Gastroesophageal sphincter (tissue), 4 donors: ENCODE measurements around the gene HES3. TPM values are rescaled to one million over a fixed set of nuclear protein-coding genes. Genes with fewer than 3 reads are reported as not detected.

Source experiments
- ATAC-seq: fragments of 150-250 bp; one replicate; pipeline ENCODE4 v1.9.1; 2016; ENCODE audit warnings: mild to moderate bottlenecking, moderate library complexity
- H3K27ac ChIP-seq, 4 donors: fragments of 200-600 bp; sonication (generic) in 3 of 4; 1 replicate in 3 of 4; 2 replicates in 1 of 4; pipeline ENCODE4 v1.5.1; 2016 to 2019
- H3K27me3 ChIP-seq: fragments of 200-600 bp; sonication (generic); one replicate; pipeline ENCODE4 v1.5.1; 2019
- H3K36me3 ChIP-seq, 2 donors: fragments of 200-600 bp; sonication (generic); one replicate each; pipeline ENCODE4 v1.5.1; 2019; ENCODE audit warnings: control low read depth in 1 of 2
- H3K4me1 ChIP-seq, 3 donors: fragments of 200-600 bp; sonication (generic); 1 replicate in 2 of 3; 2 replicates in 1 of 3; pipeline ENCODE4 v1.5.1; 2016 to 2019; ENCODE audit warnings: control low read depth in 2 of 3
- H3K4me3 ChIP-seq, 2 donors: fragments of 200-600 bp; sonication (generic); one replicate each; pipeline ENCODE4 v1.5.1; 2019; ENCODE audit warnings: mild to moderate bottlenecking in 1 of 2, moderate library complexity in 1 of 2
- H3K9me3 ChIP-seq, 3 donors: fragments of 200-600 bp; sonication (generic); one replicate each; pipeline ENCODE4 v1.5.1; 2017 to 2019; ENCODE audit warnings: control low read depth in 2 of 3
- CTCF ChIP-seq, 4 experiments: fragments of 200-600 bp in 2 of 4; fragments of 450-650 bp in 2 of 4; sonication (generic) in 1 of 4; IDR thresholded peaks; one replicate each; pipeline ENCODE4 v1.5.1; 2017 to 2019; ENCODE audit warnings: antibody characterized with exemption in 4 of 4, mild to moderate bottlenecking in 2 of 4, moderate library complexity in 2 of 4
- EP300 ChIP-seq: sonication (generic); formaldehyde crosslinking; IDR thresholded peaks from one replicate; pipeline ENCODE4 v1.6.1; 2017; ENCODE audit warnings: antibody characterized with exemption, mild to moderate bottlenecking
- POLR2A ChIP-seq, 2 donors: fragments of 450-650 bp; IDR thresholded peaks; one replicate each; pipeline ENCODE4 v1.6.1; 2017; ENCODE audit warnings: antibody characterized with exemption in 2 of 2, mild to moderate bottlenecking in 2 of 2, moderate library complexity in 1 of 2
- POLR2AphosphoS5 ChIP-seq: sonication (generic); formaldehyde crosslinking; IDR thresholded peaks from one replicate; pipeline ENCODE4 v1.6.1; 2017; ENCODE audit warnings: antibody characterized with exemption
- WGBS, 2 donors: methylation state at CpG; one replicate each; pipeline ENCODE4 v1.1.5; 2018; ENCODE audit warnings: low coverage in 1 of 2; 5-methylcytosine and 5-hydroxymethylcytosine counted together
- total RNA-seq, 4 donors: library from RNA; depleted of rRNA; stranded (reverse); fragments of >200 nt; gene quantifications; one replicate each; pipeline ENCODE4 v1.1.0, GENCODE V29; 2016

The HES3 gene
- total RNA-seq, 4 donors from 2014 or later = not detected

- peaks cover 0 to 35% (median 16%) of the 10 kb centered on the region in 3 donors for H3K4me1 ChIP-seq
- ATAC-seq = no peak
- no peaks in the 10 kb centered on the region for H3K9me3 ChIP-seq
- no peak overlapping the region for H3K4me3 ChIP-seq
- peaks cover 60% of the 10 kb centered on the region for H3K27me3 ChIP-seq
- no peak for TF ChIP-seq EP300
- no peak for TF ChIP-seq POLR2A (IDR thresholded peaks at IDR 0.05)
- TF ChIP-seq POLR2AphosphoS5 = no peak
- no peak for TF ChIP-seq CTCF (IDR thresholded peaks at IDR 0.05)
- peaks cover 0 to 1% of the 10 kb centered on the region in 2 donors for H3K36me3 ChIP-seq
- no peak overlapping the region for H3K27ac ChIP-seq
- WGBS, 2 donors = 51 to 52% methylated on average over 6 to 7 of the region's 7 CpGs
Observed at GRCh38 chr1:6239213-6239752, 4.7 kb upstream of the HES3 start.

- Histone ChIP-seq H3K4me1 (peaks cover 0 to 29% (median 12%) of the 10 kb centered on the region in 3 donors), H3K27ac (no peak overlapping the region), H3K9me3 (no peaks in the 10 kb centered on the region), H3K36me3 (no peaks in the 10 kb centered on the region), H3K27me3 (peaks cover 69% of the 10 kb centered on the region), H3K4me3 (no peak overlapping the region)
- TF ChIP-seq CTCF (IDR thresholded peaks at IDR 0.05) (no peak), POLR2A (IDR thresholded peaks at IDR 0.05) (no peak), POLR2AphosphoS5 (no peak), EP300 (no peak)
- no peak for ATAC-seq
- WGBS, 2 donors = 70 to 79% methylated on average over 6 to 9 of the region's 17 CpGs
Observed at GRCh38 chr1:6239950-6240768, 3.8 kb upstream of the HES3 start.

- no peaks in the 10 kb centered on the region for H3K9me3 ChIP-seq
- H3K27ac ChIP-seq = no peak overlapping the region
- 34 to 75% methylated on average over 2 to 7 of the region's 33 CpGs for WGBS, 2 donors
- peaks cover 0 to 35% (median 12%) of the 10 kb centered on the region in 3 donors for H3K4me1 ChIP-seq
- no peak for ATAC-seq
- no peak overlapping the region for H3K4me3 ChIP-seq
- no peak for TF ChIP-seq CTCF (IDR thresholded peaks at IDR 0.05)
- no peak for TF ChIP-seq POLR2AphosphoS5
- TF ChIP-seq EP300 = no peak
- no peak for TF ChIP-seq POLR2A (IDR thresholded peaks at IDR 0.05)
- H3K36me3 ChIP-seq = no peaks in the 10 kb centered on the region
- H3K27me3 ChIP-seq = peaks cover 80% of the 10 kb centered on the region
Observed at GRCh38 chr1:6241107-6241886, 2.7 kb upstream of the HES3 start.

- Histone ChIP-seq H3K9me3 (no peaks in the 10 kb centered on the region), H3K4me1 (peaks cover 0 to 40% (median 12%) of the 10 kb centered on the region in 3 donors), H3K27ac (no peak overlapping the region), H3K27me3 (peaks cover 89% of the 10 kb centered on the region), H3K4me3 (peak overlapping the region in 1 of 2 donors; percentile 32), H3K36me3 (no peaks in the 10 kb centered on the region)
- 7% methylated on average over 3 of the region's 99 CpGs; no CpG with 5 or more reads in 1 of the 2 donors for WGBS, 2 donors
- ATAC-seq = no peak
- no peak for TF ChIP-seq CTCF (IDR thresholded peaks at IDR 0.05)
- no peak for TF ChIP-seq POLR2A (IDR thresholded peaks at IDR 0.05)
- no peak for TF ChIP-seq EP300
- no peak for TF ChIP-seq POLR2AphosphoS5
Observed at GRCh38 chr1:6241887-6242740, 1.9 kb upstream of the HES3 start.
